ENCODE data around the gene AK3. TPM values are rescaled to one million over a fixed set of nuclear protein-coding genes. Genes with fewer than 3 reads are reported as not detected.

The AK3 gene
- total RNA-seq, 1 experiment from 2014 or later = 15.9 TPM

GRCh38 chr9:4678679-4679267 lies 62.2 kb downstream of the AK3 start:
- ChIA-PET POLR2A (no interaction called here), CTCF (no interaction called here)
- Histone ChIP-seq H3K4me3 (ENCODE audit: low read depth in 2 of 2, low read length in 2 of 2) (peak overlapping the region; percentile 63 to 71), H3K4me1 (ENCODE audit: control insufficient read depth, insufficient read depth, low read length) (no peaks in the 10 kb centered on the region), H3K36me3 (ENCODE audit: control insufficient read depth, insufficient read depth, low read length) (peaks cover 3% of the 10 kb centered on the region; the same call in 1 of the 2 replicates), H3K27me3 (ENCODE audit: control insufficient read depth, insufficient read depth, low read length) (no peaks in the 10 kb centered on the region), H3K9me3 (ENCODE audit: control insufficient read depth, insufficient read depth, low read depth, low read length) (no peaks in the 10 kb centered on the region), H3K27ac (ENCODE audit: low read length) (peak overlapping the region; percentile 76)
- in situ Hi-C loops (cut with HindIII; ENCODE audit: low pct_unique_long_range_greater_than_20kb, low sequenced_read_pairs) (no loop called here), intact Hi-C loops (cut with micrococcal nuclease; ENCODE audit: unreplicated experiment) (no loop called here)
- DNase-seq (ENCODE audit: low read depth, low spot score) (no peak), ATAC-seq (no peak)
- TF ChIP-seq CTCF (IDR thresholded peaks at IDR 0.05) = no peak
- no peak for TF ChIP-seq REST (IDR thresholded peaks at IDR 0.05; ENCODE audit: insufficient read depth in 1 of 2, low read depth in 2 of 2, low read length in 1 of 2)
- no peak for TF ChIP-seq SIN3A (IDR thresholded peaks at IDR 0.05; ENCODE audit: borderline replicate concordance, insufficient read depth, low read depth, low read length)
- no peak for TF ChIP-seq POLR2AphosphoS5 (IDR thresholded peaks at IDR 0.05; ENCODE audit: low read depth, low read length)
- no peak for TF ChIP-seq TCF7L2 (IDR thresholded peaks at IDR 0.05; ENCODE audit: low read depth, low read length)
- BruUV-seq (replicated peaks) = no TSS peak

GRCh38 chr9:4677392-4677791 lies 63.6 kb downstream of the AK3 start:
- H3K36me3 ChIP-seq (ENCODE audit: control insufficient read depth, insufficient read depth, low read length) = peaks cover 3% of the 10 kb centered on the region; the same call in 1 of the 2 replicates
- in situ Hi-C loops (cut with HindIII; ENCODE audit: low pct_unique_long_range_greater_than_20kb, low sequenced_read_pairs) = no loop called here
- H3K4me3 ChIP-seq (ENCODE audit: low read depth in 2 of 2, low read length in 2 of 2) = no peak overlapping the region
- ATAC-seq (no peak), DNase-seq (ENCODE audit: low read depth, low spot score) (no peak)
- no peak for TF ChIP-seq POLR2AphosphoS5 (IDR thresholded peaks at IDR 0.05; ENCODE audit: low read depth, low read length)
- TF ChIP-seq SIN3A (IDR thresholded peaks at IDR 0.05; ENCODE audit: borderline replicate concordance, insufficient read depth, low read depth, low read length) = no peak
- TF ChIP-seq REST (IDR thresholded peaks at IDR 0.05; ENCODE audit: insufficient read depth in 1 of 2, low read depth in 2 of 2, low read length in 1 of 2) = no peak
- no peak for TF ChIP-seq TCF7L2 (IDR thresholded peaks at IDR 0.05; ENCODE audit: low read depth, low read length)
- H3K27me3 ChIP-seq (ENCODE audit: control insufficient read depth, insufficient read depth, low read length) = no peaks in the 10 kb centered on the region
- H3K4me1 ChIP-seq (ENCODE audit: control insufficient read depth, insufficient read depth, low read length) = no peaks in the 10 kb centered on the region
- intact Hi-C loops (cut with micrococcal nuclease; ENCODE audit: unreplicated experiment) = no loop called here
- no peaks in the 10 kb centered on the region for H3K9me3 ChIP-seq (ENCODE audit: control insufficient read depth, insufficient read depth, low read depth, low read length)
- CTCF ChIA-PET = no interaction called here
- no TSS peak for BruUV-seq (replicated peaks)
- H3K27ac ChIP-seq (ENCODE audit: low read length) = no peak overlapping the region
- POLR2A ChIA-PET = no interaction called here

Data from Panc1 (cell line).